HepG2 (cell line): ENCODE data around the gene GMPR. TPM values are rescaled to one million over a fixed set of nuclear protein-coding genes. Genes with fewer than 3 reads are reported as not detected.

ENCODE experiments used
- BCL6 ChIP-seq: IDR thresholded peaks from 2 replicates; pipeline ENCODE4 v1.6.1; 2016; ENCODE audit warnings: missing genetic modification reagents, missing compliant biosample characterization
- CEBPB ChIP-seq: IDR thresholded peaks from 2 replicates; pipeline ENCODE4 v1.6.1; 2011; ENCODE audit warnings: low read depth, low read length, improper control_type of control experiment, borderline replicate concordance
- CEBPG ChIP-seq: IDR thresholded peaks from 2 replicates; pipeline ENCODE4 v1.6.1; 2016
- CENPBD1 ChIP-seq: sonication (generic); formaldehyde crosslinking; IDR thresholded peaks from 2 replicates; pipeline ENCODE4 v1.8.0; 2022; ENCODE audit warnings: missing genetic modification reagents, low read depth, mild to moderate bottlenecking, borderline replicate concordance
- EP300 ChIP-seq, 3 experiments: sonication (generic) in 1 of 3; formaldehyde crosslinking in 1 of 3; IDR thresholded peaks; 2 replicates each; pipeline versions ENCODE4 v1.5.1 to v1.6.1; 2011 to 2020; ENCODE audit warnings: low read depth in 2 of 3, low read length in 2 of 3, borderline replicate concordance in 1 of 3, improper control_type of control experiment in 1 of 3, mild to moderate bottlenecking in 1 of 3, missing genetic modification reagents in 1 of 3, moderate library complexity in 1 of 3
- FOXJ3 ChIP-seq: sonication (generic); formaldehyde crosslinking; IDR thresholded peaks from 2 replicates; pipeline ENCODE4 v1.4.0; 2020; ENCODE audit warnings: missing genetic modification reagents, mild to moderate bottlenecking, borderline replicate concordance
- FOXO1 ChIP-seq: sonication (generic); formaldehyde crosslinking; IDR thresholded peaks from 2 replicates; pipeline ENCODE4 v1.4.0; 2020; ENCODE audit warnings: missing genetic modification reagents
- FOXP1 ChIP-seq, 2 experiments: fragments of 450-650 bp in 1 of 2; IDR thresholded peaks; 2 replicates each; pipeline ENCODE4 v1.6.1; 2017 to 2018; ENCODE audit warnings: antibody characterized with exemption in 1 of 2
- GATAD1 ChIP-seq: IDR thresholded peaks from 2 replicates; pipeline ENCODE4 v1.6.1; 2016; ENCODE audit warnings: missing genetic modification reagents, missing compliant biosample characterization
- GATAD2A ChIP-seq: IDR thresholded peaks from 2 replicates; pipeline ENCODE4 v1.6.1; 2016
- HOMEZ ChIP-seq: IDR thresholded peaks from 2 replicates; pipeline ENCODE4 v1.6.1; 2016; ENCODE audit warnings: low read depth
- IRF9 ChIP-seq: sonication (generic); formaldehyde crosslinking; IDR thresholded peaks from 2 replicates; pipeline ENCODE4 v1.8.0; 2022; ENCODE audit warnings: missing genetic modification reagents, mild to moderate bottlenecking, borderline replicate concordance
- NCOR1 ChIP-seq: fragments of 200-600 bp; sonication (generic); IDR thresholded peaks from 2 replicates; pipeline ENCODE4 v1.7.0; 2017; ENCODE audit warnings: antibody characterized with exemption, low read length, borderline replicate concordance
- POGZ ChIP-seq: sonication (generic); formaldehyde crosslinking; IDR thresholded peaks from 2 replicates; pipeline ENCODE4 v1.4.0; 2020; ENCODE audit warnings: mild to moderate bottlenecking, missing genetic modification reagents
- SKI ChIP-seq: fragments of 450-650 bp; IDR thresholded peaks from one replicate; pipeline ENCODE4 v1.6.1; 2018; ENCODE audit warnings: mild to moderate bottlenecking; ENCODE audit not compliant: partially characterized antibody
- SOX5 ChIP-seq: IDR thresholded peaks from 2 replicates; pipeline ENCODE4 v1.6.1; 2016; ENCODE audit warnings: borderline replicate concordance
- SOX6 ChIP-seq, 2 experiments: fragments of 450-650 bp in 1 of 2; sonication (generic) in 1 of 2; formaldehyde crosslinking in 1 of 2; IDR thresholded peaks; 2 replicates each; pipeline versions ENCODE4 v1.4.0 to v1.6.1; 2017 to 2020; ENCODE audit warnings: antibody characterized with exemption in 1 of 2, mild to moderate bottlenecking in 1 of 2, missing genetic modification reagents in 1 of 2
- ZNF275 ChIP-seq: sonication (generic); formaldehyde crosslinking; IDR thresholded peaks from 2 replicates; pipeline ENCODE4 v1.8.0; 2022; ENCODE audit warnings: missing genetic modification reagents, mild to moderate bottlenecking, inconsistent platforms, borderline replicate concordance
- ZNF317 ChIP-seq: sonication (generic); formaldehyde crosslinking; IDR thresholded peaks from 2 replicates; pipeline ENCODE4 v1.5.0; 2020; ENCODE audit warnings: mild to moderate bottlenecking, missing genetic modification reagents
- ZNF362 ChIP-seq: sonication (generic); formaldehyde crosslinking; IDR thresholded peaks from 2 replicates; pipeline ENCODE4 v1.4.0; 2020; ENCODE audit warnings: missing genetic modification reagents, mild to moderate bottlenecking, borderline replicate concordance
- ZNF644 ChIP-seq: IDR thresholded peaks from 2 replicates; pipeline ENCODE4 v1.6.1; 2016; ENCODE audit warnings: low read depth
- ZNF83 ChIP-seq: sonication (generic); formaldehyde crosslinking; IDR thresholded peaks from 2 replicates; pipeline ENCODE4 v1.4.0; 2020; ENCODE audit warnings: missing genetic modification reagents, mild to moderate bottlenecking, borderline replicate concordance
- polyA plus RNA-seq, 8 experiments: library from polyadenylated mRNA; depleted of rRNA in 3 of 8; stranded (reverse) in 7 of 8; unstranded in 1 of 8; fragments of >200 nt; fragmentation: Illumina TruSeq in 4 of 8; extraction: Trizol in 4 of 8; gene quantifications; 2 replicates each; pipeline versions ENCODE4 v1.2.1 to v1.2.3, GENCODE V29; 2011 to 2016; ENCODE audit warnings: low read depth in 4 of 8, missing spikeins in 1 of 8, mixed read lengths in 1 of 8; ENCODE audit not compliant: insufficient read depth in 1 of 8
- total RNA-seq, 5 experiments: library from RNA; depleted of rRNA; stranded (reverse); fragments of >200 nt; fragmentation: Illumina TruSeq; extraction: Trizol; gene quantifications; 2 replicates each; pipeline ENCODE4 v1.2.3, GENCODE V29; 2016; ENCODE audit warnings: low read depth in 1 of 5
- TF ChIP-seq, protein P1 (sequence below): IDR thresholded peaks from 2 replicates; pipeline ENCODE4 v1.6.1; 2016

Gene GMPR
- total and polyA plus RNA-seq, 2 of the 13 experiments (the other 11 are each of a cell fraction or from before 2014, with no cell fraction given) = not detected

GRCh38 chr6:16305246-16305725 lies 66.9 kb downstream of the GMPR start (continued):
- TF ChIP-seq, protein P1, sequence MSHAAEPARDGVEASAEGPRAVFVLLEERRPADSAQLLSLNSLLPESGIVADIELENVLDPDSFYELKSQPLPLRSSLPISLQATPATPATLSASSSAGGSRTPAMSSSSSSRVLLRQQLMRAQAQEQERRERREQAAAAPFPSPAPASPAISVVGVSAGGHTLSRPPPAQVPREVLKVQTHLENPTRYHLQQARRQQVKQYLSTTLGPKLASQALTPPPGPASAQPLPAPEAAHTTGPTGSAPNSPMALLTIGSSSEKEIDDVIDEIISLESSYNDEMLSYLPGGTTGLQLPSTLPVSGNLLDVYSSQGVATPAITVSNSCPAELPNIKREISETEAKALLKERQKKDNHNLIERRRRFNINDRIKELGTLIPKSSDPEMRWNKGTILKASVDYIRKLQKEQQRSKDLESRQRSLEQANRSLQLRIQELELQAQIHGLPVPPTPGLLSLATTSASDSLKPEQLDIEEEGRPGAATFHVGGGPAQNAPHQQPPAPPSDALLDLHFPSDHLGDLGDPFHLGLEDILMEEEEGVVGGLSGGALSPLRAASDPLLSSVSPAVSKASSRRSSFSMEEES (CRISPR knock-in tag) = 0 out of 2 replicates have a peak, but pooled peaks have one; percentile 26
- TF ChIP-seq FOXJ3 (peak; percentile 50; the same call in 1 of the 2 replicates), ZNF275 (no peak), GATAD1 (no peak), GATAD2A (peak; percentile 76), SOX5 (CRISPR knock-in tag) (peak; percentile 80), BCL6 (CRISPR knock-in tag) (peak; percentile 76), EP300 (IDR thresholded peaks at IDR 0.05; ENCODE audit: low read depth in 2 of 2, low read length in 2 of 2) (peak in 1 of 2 experiments; percentile 37; a peak in 1 of 4 replicates), EP300 (CRISPR knock-in tag; IDR thresholded peaks at IDR 0.05; ENCODE audit: borderline replicate concordance) (no peak), ZNF644 (CRISPR knock-in tag) (peak; percentile 49; the same call in 1 of the 2 replicates), ZNF317 (no peak), SKI (peak; percentile 55), HOMEZ (CRISPR knock-in tag) (peak; percentile 39; the same call in 1 of the 2 replicates), SOX6 (IDR thresholded peaks at IDR 0.05) (no peak), SOX6 (CRISPR knock-in tag; IDR thresholded peaks at IDR 0.05) (peak; percentile 63; the same call in 1 of the 2 replicates), NCOR1 (peak; percentile 74; the same call in 1 of the 2 replicates), CEBPB (peak; percentile 93), CENPBD1 (CRISPR knock-in tag) (no peak), FOXO1 (CRISPR knock-in tag) (peak; percentile 44; the same call in 1 of the 2 replicates), IRF9 (CRISPR knock-in tag) (no peak), POGZ (CRISPR knock-in tag) (peak; percentile 40; the same call in 1 of the 2 replicates), FOXP1 (IDR thresholded peaks at IDR 0.05) (no peak), FOXP1 (CRISPR knock-in tag; IDR thresholded peaks at IDR 0.05) (peak; percentile 63; the same call in 1 of the 2 replicates), ZNF83 (CRISPR knock-in tag) (no peak), CEBPG (CRISPR knock-in tag) (peak; percentile 92), ZNF362 (CRISPR knock-in tag) (peak; percentile 96)
